Mucosa of rectum (tissue), 2 donors: Measurements from ENCODE around the gene RPL13A.
A peak's percentile ranks its signal among the peaks of the same experiment; 100 is the strongest.
"Not testable (repeated sequence)": the region's sequence is repeated elsewhere in the genome, so short reads cannot be mapped to it uniquely, and the experiment has no call there.

ENCODE experiments used
- H3K27ac ChIP-seq, 2 donors: one replicate each; pipeline ENCODE4 v1.7.0; 2013; ENCODE audit warnings: inconsistent platforms in 2 of 2, low read depth in 2 of 2, low read length in 2 of 2
- H3K27me3 ChIP-seq, 2 donors: one replicate each; pipeline ENCODE4 v1.7.0; 2013; ENCODE audit warnings: low read length in 2 of 2; ENCODE audit not compliant: control insufficient read depth in 2 of 2, insufficient read depth in 2 of 2
- H3K36me3 ChIP-seq, 2 donors: one replicate each; pipeline ENCODE4 v1.7.0; 2013; ENCODE audit warnings: low read length in 2 of 2; ENCODE audit not compliant: control insufficient read depth in 2 of 2, insufficient read depth in 2 of 2
- H3K4me1 ChIP-seq, 2 donors: one replicate each; pipeline ENCODE4 v1.7.0; 2013; ENCODE audit warnings: low read length in 2 of 2, mild to moderate bottlenecking in 1 of 2; ENCODE audit not compliant: control insufficient read depth in 2 of 2, insufficient read depth in 2 of 2
- H3K4me3 ChIP-seq, 2 donors: one replicate each; pipeline ENCODE4 v1.7.0; 2013; ENCODE audit warnings: low read length in 2 of 2
- H3K9ac ChIP-seq, 2 donors: one replicate each; pipeline ENCODE4 v1.7.0; 2013; ENCODE audit warnings: low read length in 2 of 2, low read depth in 1 of 2, mild to moderate bottlenecking in 1 of 2
- H3K9me3 ChIP-seq, 2 donors: one replicate each; pipeline ENCODE4 v1.7.0; 2013; ENCODE audit warnings: low read length in 2 of 2; ENCODE audit not compliant: control insufficient read depth in 2 of 2
- donor health status: healthy.
- donor health status: Normal muscosa, but diverticular disease.

The RPL13A gene

GRCh38 chr19:49469828-49470614 lies 17.4 kb upstream of the RPL13A start:
- peak overlapping the region in 1 of 2 donors; percentile 47 for H3K9ac ChIP-seq
- peak overlapping the region in 1 of 2 donors; percentile 71 for H3K27ac ChIP-seq
- peaks cover 4 to 7% of the 10 kb centered on the region in 2 donors for H3K36me3 ChIP-seq
- H3K4me3 ChIP-seq: no peak overlapping the region
- no peaks in the 10 kb centered on the region for H3K9me3 ChIP-seq
- peaks cover 12 to 17% of the 10 kb centered on the region in 2 donors for H3K4me1 ChIP-seq
- no peaks in the 10 kb centered on the region for H3K27me3 ChIP-seq

GRCh38 chr19:49470615-49470978 lies 16.8 kb upstream of the RPL13A start:
- Histone ChIP-seq H3K9ac (no peak overlapping the region), H3K4me3 (no peak overlapping the region), H3K27ac (no peak overlapping the region), H3K36me3 (peaks cover 3 to 5% of the 10 kb centered on the region in 2 donors), H3K27me3 (no peaks in the 10 kb centered on the region), H3K9me3 (no peaks in the 10 kb centered on the region), H3K4me1 (peaks cover 12 to 17% of the 10 kb centered on the region in 2 donors)

- Histone ChIP-seq H3K9me3 (no peaks in the 10 kb centered on the region), H3K36me3 (peaks cover 0 to 3% of the 10 kb centered on the region in 2 donors), H3K27me3 (no peaks in the 10 kb centered on the region), H3K4me1 (peaks cover 12 to 17% of the 10 kb centered on the region in 2 donors), H3K27ac (peak overlapping the region in 1 of 2 donors; percentile 9), H3K4me3 (no peak overlapping the region), H3K9ac (no peak overlapping the region)
Observed at GRCh38 chr19:49472936-49473335, 14.5 kb upstream of the RPL13A start.

- peak overlapping the region; percentile 47 to 69 for H3K9ac ChIP-seq
- H3K4me1 ChIP-seq: peaks cover 12 to 13% of the 10 kb centered on the region in 2 donors
- H3K9me3 ChIP-seq: not testable (repeated sequence)
Observed at GRCh38 chr19:49473501-49473867, 13.9 kb upstream of the RPL13A start.

GRCh38 chr19:49473868-49474541 lies 13.4 kb upstream of the RPL13A start, which contains the start of gene FLT3LG:
TSS of gene FLT3LG (plus strand) at chr19:49474215. CDS start at chr19:49474640, 425 bp downstream.
- peaks cover 0 to 3% of the 10 kb centered on the region in 2 donors for H3K36me3 ChIP-seq
- no peaks in the 10 kb centered on the region for H3K9me3 ChIP-seq
- peaks cover 9 to 10% of the 10 kb centered on the region in 2 donors for H3K4me1 ChIP-seq
- H3K4me3 ChIP-seq: peak within 1 kb of the TSS; percentile 76 to 78
- peak within 1 kb of the TSS; percentile 60 to 69 for H3K9ac ChIP-seq
- H3K27ac ChIP-seq: peak within 1 kb of the TSS; percentile 69 to 85
- no peaks in the 10 kb centered on the region for H3K27me3 ChIP-seq

More at GRCh38 chr19:49473501-49473867, 13.9 kb upstream of the RPL13A start:
- not testable (repeated sequence) for H3K36me3 ChIP-seq, H3K27me3 ChIP-seq
- peak overlapping the region; percentile 69 to 85 for H3K27ac ChIP-seq
- peak overlapping the region; percentile 76 to 78 for H3K4me3 ChIP-seq

- H3K27ac ChIP-seq: peak overlapping the region; percentile 69 to 85
- H3K36me3 ChIP-seq: peaks cover 0 to 3% of the 10 kb centered on the region in 2 donors
- no peaks in the 10 kb centered on the region for H3K27me3 ChIP-seq
- peak overlapping the region; percentile 76 to 78 for H3K4me3 ChIP-seq
- H3K9ac ChIP-seq: peak overlapping the region; percentile 60 to 69
- no peaks in the 10 kb centered on the region for H3K9me3 ChIP-seq
- H3K4me1 ChIP-seq: peaks cover 9 to 10% of the 10 kb centered on the region in 2 donors
Observed at GRCh38 chr19:49474542-49474924, 12.9 kb upstream of the RPL13A start.

GRCh38 chr19:49475191-49475917 lies 12.1 kb upstream of the RPL13A start:
- Histone ChIP-seq H3K9ac (peak overlapping the region; percentile 60 to 69), H3K4me3 (peak overlapping the region; percentile 76 to 78), H3K4me1 (peaks cover 5 to 8% of the 10 kb centered on the region in 2 donors), H3K27ac (peak overlapping the region; percentile 69 to 85), H3K36me3 (peaks cover 0 to 5% of the 10 kb centered on the region in 2 donors), H3K27me3 (no peaks in the 10 kb centered on the region), H3K9me3 (no peaks in the 10 kb centered on the region)

- peaks cover 5 to 8% of the 10 kb centered on the region in 2 donors for H3K4me1 ChIP-seq
- no peaks in the 10 kb centered on the region for H3K9me3 ChIP-seq
- H3K9ac ChIP-seq: no peak overlapping the region
- H3K27ac ChIP-seq: no peak overlapping the region
- H3K4me3 ChIP-seq: peak overlapping the region in 1 of 2 donors; percentile 76
- peaks cover 0 to 3% of the 10 kb centered on the region in 2 donors for H3K36me3 ChIP-seq
- no peaks in the 10 kb centered on the region for H3K27me3 ChIP-seq
Observed at GRCh38 chr19:49475995-49476880, 11.2 kb upstream of the RPL13A start.

GRCh38 chr19:49479975-49480628 lies 7.3 kb upstream of the RPL13A start:
- H3K36me3 ChIP-seq: peaks cover 0 to 3% of the 10 kb centered on the region in 2 donors
- no peaks in the 10 kb centered on the region for H3K27me3 ChIP-seq
- H3K9me3 ChIP-seq: no peaks in the 10 kb centered on the region
- no peak overlapping the region for H3K27ac ChIP-seq
- H3K4me1 ChIP-seq: no peaks in the 10 kb centered on the region
- H3K4me3 ChIP-seq: no peak overlapping the region
- no peak overlapping the region for H3K9ac ChIP-seq
